ENCODE data around the gene BANF1.
"Not testable (repeated sequence)": the region's sequence is repeated elsewhere in the genome, so short reads cannot be mapped to it uniquely, and the experiment has no call there.

The BANF1 gene

DNA sequence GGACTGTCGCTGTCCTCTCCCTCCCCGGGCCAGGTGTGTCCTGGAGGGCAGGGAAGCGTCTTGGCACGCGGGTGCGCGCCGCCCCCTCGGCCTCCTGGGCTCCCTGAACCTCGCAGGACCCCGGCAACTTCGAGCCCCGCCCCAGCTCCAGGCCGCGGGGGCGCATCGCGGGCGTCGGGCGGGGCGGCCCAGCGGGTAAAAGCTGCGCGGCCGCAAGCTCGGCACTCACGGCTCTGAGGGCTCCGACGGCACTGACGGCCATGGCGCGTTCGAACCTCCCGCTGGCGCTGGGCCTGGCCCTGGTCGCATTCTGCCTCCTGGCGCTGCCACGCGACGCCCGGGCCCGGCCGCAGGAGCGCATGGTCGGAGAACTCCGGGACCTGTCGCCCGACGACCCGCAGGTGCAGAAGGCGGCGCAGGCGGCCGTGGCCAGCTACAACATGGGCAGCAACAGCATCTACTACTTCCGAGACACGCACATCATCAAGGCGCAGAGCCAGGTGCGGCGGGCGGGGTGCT lies 9.5 kb downstream of the BANF1 start, which contains the start of gene CST6:
CST6 (plus strand) TSS at position 224 of the 519 bp plus-strand sequence; CDS start at position 261, 37 bp downstream.
- DNase-seq: no peak

DNA sequence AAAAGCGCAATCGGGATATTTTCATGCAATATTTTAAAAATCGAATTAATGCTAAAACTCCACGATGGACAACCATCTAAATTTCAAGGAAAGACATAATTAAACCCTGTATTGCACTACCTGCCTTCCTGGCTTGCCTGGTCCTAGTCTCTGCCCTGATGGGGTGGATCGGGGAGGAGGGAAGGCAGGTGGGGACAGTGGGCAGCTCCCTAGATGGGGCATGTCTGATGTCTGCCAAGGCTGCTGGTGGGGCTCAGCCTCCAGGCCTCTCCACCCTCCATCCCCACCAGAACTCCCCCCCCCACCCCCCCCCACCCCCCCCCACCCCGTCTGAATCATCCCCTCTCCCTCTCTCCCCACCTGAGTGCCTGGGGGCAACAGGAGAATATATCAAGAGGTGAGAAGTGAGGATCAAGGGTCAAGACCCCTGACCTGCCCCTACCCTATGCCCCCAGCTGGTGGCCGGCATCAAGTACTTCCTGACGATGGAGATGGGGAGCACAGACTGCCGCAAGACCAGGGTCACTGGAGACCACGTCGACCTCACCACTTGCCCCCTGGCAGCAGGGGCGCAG lies 10.2 kb downstream of the BANF1 start:
- DNase-seq: no peak

DNA sequence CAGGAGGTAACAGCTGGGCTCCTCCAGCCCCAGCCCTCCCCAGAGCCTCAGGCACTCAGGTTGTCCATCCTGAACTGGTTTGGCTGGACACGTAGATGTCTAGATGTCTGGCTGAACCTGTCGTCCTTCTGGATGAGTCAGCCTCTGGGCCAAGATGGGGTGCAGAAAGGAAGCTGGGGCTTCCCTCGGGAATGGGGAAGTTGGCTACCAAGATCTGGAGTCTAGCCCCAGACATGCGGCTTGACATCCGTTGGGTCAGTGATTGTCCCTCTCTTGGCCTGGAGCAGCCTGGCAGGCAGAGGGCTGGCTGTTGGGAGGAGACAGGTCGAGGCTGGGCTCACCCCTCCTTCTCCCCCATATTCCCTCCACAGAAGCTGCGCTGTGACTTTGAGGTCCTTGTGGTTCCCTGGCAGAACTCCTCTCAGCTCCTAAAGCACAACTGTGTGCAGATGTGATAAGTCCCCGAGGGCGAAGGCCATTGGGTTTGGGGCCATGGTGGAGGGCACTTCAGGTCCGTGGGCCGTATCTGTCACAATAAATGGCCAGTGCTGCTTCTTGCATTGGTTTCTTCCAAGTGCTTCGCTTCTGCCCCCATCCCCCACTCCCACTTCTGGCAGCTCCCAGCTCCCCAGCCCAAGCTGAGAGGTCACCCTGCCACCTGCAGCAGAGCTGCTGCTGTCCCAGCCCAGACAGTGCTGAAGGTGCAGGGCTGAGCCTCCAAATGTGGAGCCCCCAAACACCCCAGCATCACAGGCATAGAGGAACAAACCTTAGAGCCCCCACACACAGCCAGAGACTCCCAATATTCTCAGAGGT lies 10.9 kb downstream of the BANF1 start:
- DNase-seq: no peak

DNA sequence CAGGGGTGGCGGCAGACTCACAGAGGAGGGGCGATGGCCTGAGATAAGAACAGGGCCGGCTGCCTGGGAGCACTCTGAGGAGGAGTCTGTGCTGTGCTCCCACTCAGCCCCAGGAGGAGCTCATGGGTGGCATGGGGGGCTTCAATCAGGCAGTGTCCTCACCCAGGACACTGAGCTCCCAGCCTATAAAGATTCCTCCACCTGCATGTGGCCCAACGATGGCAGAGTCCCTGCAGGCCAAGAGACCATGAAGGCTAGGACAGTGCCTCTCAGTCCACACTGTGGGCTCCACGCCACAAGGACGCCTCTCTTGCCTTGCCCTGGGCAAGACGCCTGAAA lies 11.4 kb downstream of the BANF1 start:
- no peak for DNase-seq

DNA sequence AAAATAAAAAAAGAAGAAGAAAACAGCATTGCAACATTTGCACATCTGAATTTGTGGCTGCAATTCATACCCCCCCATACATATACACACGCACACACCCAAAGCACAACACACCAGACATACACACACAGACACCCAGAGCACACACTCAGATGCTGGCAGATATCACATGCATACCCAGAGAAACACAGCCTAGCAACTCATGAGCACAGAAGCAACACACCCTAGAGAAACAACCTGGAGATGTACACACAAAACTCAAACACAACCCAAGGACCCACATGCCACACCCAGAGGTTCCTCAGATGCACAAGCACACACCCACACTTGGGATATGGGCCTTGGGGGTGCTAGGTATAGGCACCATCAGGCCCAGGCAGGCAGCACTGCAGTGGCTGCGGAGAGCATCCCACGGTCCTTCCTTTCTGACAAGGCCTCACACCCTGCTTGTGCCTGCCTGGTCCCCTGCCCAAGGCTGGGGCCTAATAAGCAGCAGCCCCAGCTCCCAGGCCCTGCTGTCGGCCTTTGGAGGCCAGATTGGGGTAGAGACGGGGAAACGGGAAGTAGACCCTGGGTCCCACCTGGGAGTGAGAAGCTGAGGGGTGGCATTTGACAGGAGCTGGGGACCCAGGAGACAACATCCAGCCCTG lies 12.6 kb downstream of the BANF1 start:
- DNase-seq: no peak

DNA sequence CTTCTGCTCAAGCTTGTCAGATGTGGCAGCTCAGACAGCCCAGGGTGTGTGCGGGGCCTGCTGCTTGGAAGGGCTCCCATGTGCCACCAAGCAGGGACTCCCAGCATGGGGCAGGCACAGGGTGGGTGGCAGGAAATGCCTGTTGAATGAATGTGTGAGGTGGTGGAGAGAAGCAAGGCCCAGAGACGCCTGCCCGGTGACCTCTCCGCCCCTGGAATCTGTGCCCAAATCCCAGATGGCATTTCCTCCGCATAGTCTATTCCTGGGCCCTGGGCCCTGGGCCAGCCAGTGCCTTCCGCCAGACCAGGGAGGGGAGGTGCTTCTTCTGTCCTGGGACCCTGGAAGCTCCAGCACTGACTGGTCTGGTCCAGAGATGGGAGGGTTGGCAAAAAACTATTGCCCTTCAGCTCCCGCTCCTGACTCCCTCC lies 13.2 kb downstream of the BANF1 start:
- DNase-seq: no peak

DNA sequence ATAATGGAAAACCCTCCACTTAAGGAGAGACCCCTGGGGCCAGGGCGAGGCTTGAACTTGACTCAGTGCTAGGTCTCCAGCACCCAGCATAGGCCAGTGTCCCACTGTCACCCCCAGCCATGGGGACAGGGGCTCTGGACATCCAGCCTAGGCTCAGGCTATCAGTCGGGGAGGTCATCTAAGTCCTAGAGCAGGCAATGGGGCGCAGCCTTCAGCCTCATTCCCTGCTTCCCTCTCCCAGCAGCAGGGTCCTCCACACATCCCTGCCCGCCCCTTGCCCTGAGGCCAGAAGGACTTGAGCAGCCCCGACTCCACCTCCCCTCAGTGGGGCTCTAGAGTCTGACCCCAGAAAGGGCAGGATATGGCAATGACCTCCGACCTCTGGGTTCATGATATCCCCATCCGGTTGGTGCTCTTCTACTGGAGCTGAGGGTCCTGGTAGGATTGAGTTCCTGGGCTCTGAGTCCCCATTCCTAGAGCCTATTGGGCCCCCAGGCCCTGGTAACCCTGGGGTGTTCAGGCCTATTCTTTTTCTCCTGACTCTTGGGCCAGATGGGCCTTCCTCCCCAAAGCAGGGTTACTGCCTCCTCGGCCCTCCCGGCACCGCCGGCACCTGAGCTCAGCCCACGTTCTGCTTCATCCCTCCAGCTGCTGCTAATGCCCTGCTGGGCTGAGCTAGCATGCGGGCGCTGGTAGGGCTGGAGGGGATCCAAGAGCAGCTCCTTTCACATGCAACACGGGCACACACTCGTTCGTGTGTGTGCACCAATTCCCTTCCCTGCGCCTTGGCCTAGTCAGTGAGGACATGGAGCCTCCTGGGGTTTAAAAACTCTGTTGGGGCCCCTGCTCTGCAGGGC lies 13.9 kb downstream of the BANF1 start:
- DNase-seq: no peak

DNA sequence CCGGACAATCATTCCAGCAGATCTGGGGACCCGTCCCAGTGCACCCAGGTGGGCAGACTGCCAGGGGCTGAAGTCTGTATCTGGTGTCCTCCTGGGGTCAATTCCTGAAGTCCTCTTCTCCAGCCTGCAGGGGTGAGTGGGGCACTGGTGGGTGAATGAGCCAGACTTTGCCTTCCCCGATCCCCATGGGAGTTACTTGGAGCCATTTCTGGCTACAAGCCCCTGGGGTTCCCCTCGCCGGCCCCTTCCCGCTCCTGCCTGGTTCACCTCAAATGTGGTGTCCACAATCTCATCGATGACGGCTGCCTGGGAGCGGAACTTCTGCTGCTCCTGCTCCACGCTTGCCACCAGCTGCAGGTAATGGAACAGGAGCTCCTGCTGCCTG lies 14.5 kb downstream of the BANF1 start:
- no peak for DNase-seq

DNA sequence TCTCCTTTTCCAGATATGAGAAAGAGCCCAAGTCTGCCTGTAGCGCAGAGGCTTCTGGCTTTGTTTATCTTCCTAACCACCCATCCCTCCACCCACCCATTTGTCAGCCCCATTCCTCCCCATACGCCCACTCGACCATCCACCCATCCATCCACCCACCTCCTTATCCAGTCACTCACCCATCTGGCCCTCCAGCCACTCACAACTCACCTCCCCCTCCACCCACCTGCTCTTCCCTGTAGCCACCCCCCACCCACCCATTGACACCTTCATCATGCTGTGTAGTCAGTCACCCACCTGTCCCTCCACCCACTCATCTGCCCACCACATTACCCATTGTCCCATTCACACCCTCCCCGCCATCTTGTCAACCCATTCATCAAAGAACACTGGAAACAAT lies 15.0 kb downstream of the BANF1 start:
- DNase-seq: no peak

DNA sequence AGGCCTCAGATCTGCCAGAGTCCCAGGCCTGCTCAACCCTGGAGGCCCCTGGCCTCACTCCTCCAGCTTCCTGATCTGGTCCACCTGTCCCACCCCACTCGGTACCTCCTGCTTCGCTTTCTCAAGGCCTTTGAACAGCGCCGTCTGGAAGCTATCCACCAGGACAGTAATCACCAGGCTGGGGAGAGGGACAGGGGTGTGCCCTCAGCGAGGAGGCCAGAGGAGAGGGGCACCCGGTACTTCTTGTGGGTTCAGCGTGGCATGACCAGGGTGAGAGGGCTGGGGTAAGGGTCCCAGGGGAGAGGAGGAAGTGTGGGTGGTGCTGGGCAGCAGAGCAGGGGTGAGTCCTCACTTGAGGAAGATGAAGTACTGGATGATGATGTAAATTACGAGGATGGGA lies 17.9 kb downstream of the BANF1 start:
- no peak for DNase-seq

DNA sequence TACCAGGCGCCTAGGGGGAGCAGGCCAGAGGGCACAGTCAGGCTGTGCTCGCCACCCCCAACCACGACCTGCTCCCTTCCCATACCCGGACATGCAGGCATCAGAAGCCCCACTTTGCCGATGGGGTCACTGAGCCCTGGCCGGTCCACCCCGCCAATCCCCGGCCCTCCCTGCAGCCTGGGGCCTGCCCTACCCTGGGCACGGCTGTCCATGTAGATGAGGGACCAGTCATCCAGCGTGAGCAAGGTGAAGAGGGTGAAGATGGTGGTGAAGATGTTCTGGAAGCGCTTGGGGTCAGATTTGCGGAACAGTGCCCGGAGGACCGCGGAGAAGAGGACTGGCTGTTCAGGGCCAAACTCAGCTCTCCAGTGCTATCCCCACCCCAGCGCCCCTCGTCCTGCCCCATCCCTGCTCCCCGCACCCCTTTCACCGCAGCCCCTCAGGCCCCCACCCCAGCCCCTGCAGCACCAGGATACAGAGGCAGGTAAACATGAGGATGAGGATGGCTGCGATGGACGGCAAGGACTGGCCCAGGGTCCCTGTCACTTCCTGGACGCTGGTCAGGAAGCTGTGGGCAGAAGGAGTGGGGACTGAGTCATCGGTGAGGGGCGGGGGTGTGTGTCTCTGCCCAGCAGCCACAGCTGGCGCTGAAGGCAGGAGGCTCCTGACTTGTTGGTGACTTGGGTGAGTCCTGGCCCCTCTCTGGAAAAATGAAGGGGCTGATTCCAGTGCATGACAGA lies 18.5 kb downstream of the BANF1 start:
- no peak for DNase-seq

DNA sequence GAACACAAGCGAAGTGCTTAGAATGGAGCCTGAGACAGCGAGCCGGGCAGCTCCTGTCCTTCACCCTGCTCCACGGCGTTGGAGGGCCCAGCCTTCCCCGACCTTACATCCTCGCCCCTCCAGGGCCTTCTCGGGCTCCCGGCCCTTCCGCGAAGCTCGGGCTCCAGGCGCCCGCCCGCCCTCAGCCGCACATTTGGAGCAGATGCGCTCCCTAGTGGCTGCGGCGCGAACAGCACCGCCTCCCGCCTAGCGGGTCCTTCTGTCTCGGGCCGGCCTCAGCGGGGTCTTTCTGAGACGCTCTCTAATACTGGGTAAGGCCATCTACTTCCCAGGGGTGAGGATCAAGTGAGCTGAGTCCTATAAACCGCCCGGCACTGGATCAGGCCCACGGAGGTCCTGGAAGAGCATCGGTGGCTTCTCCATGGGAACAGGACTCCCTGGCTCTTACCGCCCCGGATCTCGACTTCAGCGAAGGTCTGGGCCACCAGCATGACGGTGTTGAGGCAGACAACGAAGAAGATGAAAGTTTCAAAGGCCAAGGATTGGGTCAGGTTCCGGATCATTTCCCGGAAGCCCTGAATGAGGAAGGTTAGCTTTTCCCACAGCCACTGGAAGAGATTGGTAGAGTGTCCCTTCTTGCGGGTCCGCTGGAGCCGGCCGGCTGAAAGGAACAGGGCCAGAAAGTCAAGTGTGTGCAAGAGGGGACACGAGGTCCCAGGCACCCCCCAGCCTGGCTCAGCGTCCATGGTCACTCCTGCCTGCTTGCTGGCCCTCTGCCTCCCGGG lies 20.3 kb downstream of the BANF1 start:
- peak; percentile 50 for DNase-seq

DNA sequence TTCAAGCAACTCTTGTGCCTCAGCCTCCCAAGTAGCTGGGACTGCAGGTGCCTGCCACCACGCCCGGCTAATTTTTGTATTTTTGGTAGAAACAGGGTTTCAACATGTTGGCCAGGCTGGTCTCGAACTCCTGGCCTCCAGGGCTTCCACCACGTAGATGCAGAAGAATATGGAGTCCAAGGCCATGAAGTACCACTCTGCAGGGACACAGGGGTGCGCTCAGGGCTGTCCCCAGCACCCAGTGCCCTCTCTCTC lies 20.8 kb downstream of the BANF1 start:
- not testable (repeated sequence) for DNase-seq

DNA sequence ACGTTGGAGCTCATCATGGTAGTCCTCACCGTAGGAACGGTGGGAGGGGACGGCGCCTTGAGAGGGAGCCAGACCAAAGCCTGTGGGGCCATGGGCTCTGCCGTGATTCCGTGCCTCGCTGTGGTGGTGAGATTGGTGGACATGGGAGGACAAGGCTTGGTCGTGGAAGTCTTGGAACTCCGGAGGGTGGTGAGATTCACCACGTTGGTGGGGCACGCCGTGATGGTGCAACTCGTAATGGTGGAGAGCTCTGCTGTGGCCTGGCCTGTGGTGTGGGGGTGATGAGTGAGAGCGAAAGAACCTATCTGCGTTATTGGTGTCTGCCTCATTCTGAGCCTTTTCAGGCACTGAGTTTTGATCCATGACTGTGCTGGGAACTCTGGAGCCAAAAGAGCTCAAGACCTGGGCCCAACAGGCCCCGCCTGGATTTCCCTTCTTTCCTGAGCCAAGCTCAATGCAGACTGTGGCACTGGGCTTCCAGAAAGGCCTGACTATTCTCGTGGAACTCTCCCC lies 23.8 kb downstream of the BANF1 start, which contains the start of gene CATSPER1:
CATSPER1 (minus strand) TSS at position 463 of the 513 bp plus-strand sequence; CDS start at position 363, 100 bp downstream.
- DNase-seq: no peak

DNA sequence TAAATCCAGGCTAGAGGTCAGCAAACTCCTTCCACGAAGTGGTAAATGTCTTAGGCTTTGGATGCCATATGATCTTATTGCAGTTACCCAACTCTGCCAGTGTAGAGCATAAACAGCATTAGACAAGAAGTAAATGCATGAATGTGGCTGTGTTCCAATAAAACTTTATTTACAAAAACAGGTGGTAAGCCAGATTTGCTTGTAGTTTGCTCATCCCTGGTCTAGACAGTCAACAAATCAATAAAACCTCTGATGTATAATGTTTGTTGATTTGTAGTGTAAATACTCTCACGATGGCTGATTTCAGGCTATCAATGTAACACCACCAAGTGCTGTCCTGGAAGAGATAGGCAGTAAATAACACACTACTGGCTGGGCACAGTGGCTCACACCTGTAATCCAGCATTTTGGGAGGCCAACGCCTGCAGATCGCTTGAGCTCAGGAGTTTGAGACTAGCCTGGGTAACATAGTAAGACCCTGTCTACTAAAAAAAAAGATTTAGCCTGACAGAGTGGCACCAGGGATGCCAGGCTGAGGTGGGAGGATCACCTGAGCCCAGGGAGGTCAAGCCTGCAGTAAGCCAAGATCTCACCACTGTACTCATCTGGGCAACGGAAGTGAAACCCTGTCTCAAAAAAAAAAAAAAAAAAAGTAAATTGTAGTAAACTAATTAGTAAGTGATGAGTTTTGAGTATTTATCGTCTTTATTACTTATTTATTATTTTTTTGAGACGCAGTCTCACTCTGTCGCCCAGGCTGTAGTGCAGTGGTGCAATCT lies 30.8 kb downstream of the BANF1 start:
- DNase-seq: no peak

DNA sequence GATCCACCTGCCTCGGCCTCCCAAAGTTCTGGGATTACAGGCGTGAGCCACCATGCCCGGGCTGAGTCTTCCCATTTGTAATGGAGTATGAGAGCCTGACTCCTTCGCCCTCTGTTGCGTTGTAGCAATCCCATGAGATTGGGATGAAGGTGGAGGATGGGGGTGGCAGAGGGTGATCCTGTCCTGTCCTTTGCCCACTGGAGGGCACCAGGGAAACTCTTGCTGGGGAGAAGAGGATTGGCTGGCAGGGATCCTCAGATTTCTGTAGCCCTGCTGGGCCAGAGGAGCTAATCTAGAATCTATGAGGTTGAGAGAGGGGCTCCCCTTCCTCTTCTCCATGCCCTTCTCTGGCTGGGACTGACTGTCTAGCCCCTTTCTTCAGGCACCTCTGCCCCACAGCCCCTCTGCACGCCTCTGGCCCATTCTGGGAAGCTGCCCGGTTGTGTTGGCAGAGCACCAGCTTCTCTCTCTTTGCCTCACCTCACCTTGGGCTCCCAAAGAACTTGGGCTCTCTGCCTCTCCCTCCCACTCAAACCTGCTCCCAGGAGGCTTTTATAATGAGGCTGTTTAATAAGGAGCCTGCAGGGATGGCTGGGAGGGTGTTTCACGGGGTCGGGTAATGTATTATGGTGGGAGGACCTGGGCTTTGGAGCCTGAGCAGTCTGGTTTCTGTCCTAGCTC lies 33.5 kb downstream of the BANF1 start:
- DNase-seq: no peak

DNA sequence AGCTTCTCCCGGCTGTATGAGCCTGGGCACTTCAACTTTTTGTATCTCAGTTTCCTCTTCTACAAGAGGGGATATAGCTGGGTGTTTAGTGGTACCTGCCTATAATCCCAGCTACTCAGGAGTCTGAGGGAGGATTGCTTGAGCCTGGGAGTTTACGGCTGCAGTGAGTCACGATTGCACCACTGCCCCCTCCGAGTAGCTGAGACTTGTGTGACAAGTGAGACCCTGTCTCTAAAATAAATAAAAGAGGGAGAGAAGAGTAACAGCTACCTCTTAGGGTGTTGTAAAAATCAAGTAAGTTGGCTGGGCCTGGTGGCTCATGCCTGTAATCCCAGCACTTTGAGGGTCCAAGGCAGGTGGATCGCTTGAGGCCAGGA lies 34.0 kb downstream of the BANF1 start:
- DNase-seq: no peak

DNA sequence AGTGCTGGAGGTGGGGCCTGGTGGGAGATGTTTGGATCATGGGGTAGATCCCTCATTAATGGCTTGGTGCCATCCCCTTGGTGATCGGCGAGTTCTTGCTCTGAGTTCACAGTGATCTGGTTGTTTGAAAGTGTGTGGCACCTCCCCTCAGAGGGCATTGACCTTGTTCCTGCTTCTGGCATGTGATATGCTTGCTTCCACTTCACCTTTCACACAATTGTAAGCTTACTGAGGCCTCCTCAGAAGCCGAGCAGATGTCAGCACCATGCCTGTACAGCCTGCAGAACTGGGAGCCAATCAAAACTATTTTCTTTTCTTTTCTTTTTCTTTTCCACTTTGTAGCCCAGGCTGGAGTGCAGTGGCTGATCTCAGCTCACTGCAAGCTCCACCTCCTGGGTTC lies 35.0 kb downstream of the BANF1 start:
- no peak for DNase-seq

DNA sequence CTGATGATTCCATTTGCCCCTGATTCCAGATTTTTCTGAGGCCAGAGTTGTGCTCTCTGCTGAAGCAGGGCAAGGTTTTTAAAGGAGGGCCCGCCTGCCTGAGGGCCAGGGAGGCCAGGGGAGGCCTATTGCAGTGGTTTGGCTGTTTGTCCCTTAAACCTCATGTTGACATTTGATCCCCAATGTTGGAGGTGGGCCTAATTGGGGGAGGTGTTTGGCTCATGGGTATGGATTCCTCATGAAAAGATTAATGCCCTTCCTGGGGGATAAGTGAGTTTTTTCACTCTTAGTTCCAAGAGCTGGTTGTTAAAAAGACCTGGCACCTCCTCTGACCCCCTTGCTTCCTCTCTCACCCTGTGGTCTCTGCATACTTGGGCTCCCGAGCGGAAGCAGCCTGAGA lies 37.5 kb downstream of the BANF1 start:
- no peak for DNase-seq
